Transverse colon (tissue), 4 donors: ENCODE measurements around the gene GSKIP. TPM values are rescaled to one million over a fixed set of nuclear protein-coding genes. Genes with fewer than 3 reads are reported as not detected.

Experiments
- DNase-seq: peaks from one replicate; pipeline ENCODE4 v3.0.0-alpha.2; 2019
- H3K27ac ChIP-seq, 4 donors: fragments of 200-600 bp; sonication (generic); 2 replicates each; pipeline ENCODE4 v1.5.1; 2016 to 2018; ENCODE audit warnings: inconsistent platforms in 4 of 4
- H3K27me3 ChIP-seq: fragments of 200-600 bp; sonication (generic); 2 replicates; pipeline ENCODE4 v1.5.1; 2017; ENCODE audit warnings: inconsistent platforms
- H3K36me3 ChIP-seq, 4 donors: fragments of 200-600 bp; sonication (generic); 2 replicates each; pipeline ENCODE4 v1.5.1; 2017 to 2019; ENCODE audit warnings: inconsistent platforms in 4 of 4
- H3K4me1 ChIP-seq, 4 donors: fragments of 200-600 bp; sonication (generic); 2 replicates each; pipeline ENCODE4 v1.5.1; 2017 to 2020; ENCODE audit warnings: inconsistent platforms in 4 of 4
- H3K4me3 ChIP-seq, 4 donors: fragments of 200-600 bp; sonication (generic); 1 replicate in 1 of 4; 2 replicates in 3 of 4; pipeline versions ENCODE4 v1.5.1 to v1.6.1; 2017 to 2019; ENCODE audit warnings: inconsistent platforms in 4 of 4
- H3K9me3 ChIP-seq, 2 donors: fragments of 200-600 bp; sonication (generic); 2 replicates each; pipeline ENCODE4 v1.5.1; 2017 to 2019; ENCODE audit warnings: inconsistent platforms in 2 of 2
- CTCF ChIP-seq, 5 experiments: fragments of 200-600 bp in 3 of 5; fragments of 450-650 bp in 2 of 5; sonication (generic) in 3 of 5; IDR thresholded peaks; 1 replicate in 2 of 5; 2 replicates in 3 of 5; pipeline ENCODE4 v1.5.1; 2016 to 2017; ENCODE audit warnings: antibody characterized with exemption in 5 of 5, inconsistent platforms in 3 of 5, mild to moderate bottlenecking in 2 of 5, moderate library complexity in 1 of 5
- EP300 ChIP-seq: sonication (generic); formaldehyde crosslinking; IDR thresholded peaks from one replicate; pipeline ENCODE4 v1.6.1; 2017; ENCODE audit warnings: antibody characterized with exemption, low read depth
- POLR2A ChIP-seq: fragments of 450-650 bp; IDR thresholded peaks from one replicate; pipeline ENCODE4 v1.6.1; 2016; ENCODE audit warnings: antibody characterized with exemption, mild to moderate bottlenecking, moderate library complexity
- POLR2AphosphoS5 ChIP-seq, 3 donors: sonication (generic); formaldehyde crosslinking; IDR thresholded peaks; one replicate each; pipeline ENCODE4 v1.6.1; 2016; ENCODE audit warnings: antibody characterized with exemption in 3 of 3
- WGBS, 2 donors: methylation state at CpG; one replicate each; pipeline ENCODE4 v1.1.5; 2018; ENCODE audit warnings: low coverage in 1 of 2; 5-methylcytosine and 5-hydroxymethylcytosine counted together
- in situ Hi-C, 4 donors: fragments of 200-750 bp; cut with MboI; loops; one replicate each; pipeline versions ENCODE4 v1.15.0 to v1.15.1; 2017; ENCODE audit warnings: low sequenced_read_pairs in 3 of 4, low pct_ligation_motif_present in 1 of 4, low pct_unique_long_range_greater_than_20kb in 1 of 4
- intact Hi-C: fragments of 100-400 bp; cut with DNase I; formaldehyde crosslinking; loops from one replicate; pipeline ENCODE4 v1.15.1; 2023; ENCODE audit warnings: low total_unique reads
- total RNA-seq, 4 donors: library from RNA; depleted of rRNA; stranded (reverse); fragments of >200 nt; gene quantifications; one replicate each; pipeline ENCODE4 v1.1.0, GENCODE V29; 2016

GSKIP gene
- total RNA-seq, 4 donors from 2014 or later, result 41.0 to 151 (median 64.9) TPM

GRCh38 chr14:96349286-96350075 lies 13.8 kb upstream of the GSKIP start:
- H3K36me3 ChIP-seq, result no peaks in the 10 kb centered on the region
- WGBS, 2 donors, result 88 to 97% methylated on average over 5 to 7 of the region's 7 CpGs
- H3K4me3 ChIP-seq, result no peak overlapping the region
- no peak for TF ChIP-seq CTCF (IDR thresholded peaks at IDR 0.05)
- no peak for TF ChIP-seq EP300
- no peak for TF ChIP-seq POLR2A
- no peak for TF ChIP-seq POLR2AphosphoS5 (IDR thresholded peaks at IDR 0.05)
- H3K4me1 ChIP-seq, result peaks cover 0 to 5% (median 0%) of the 10 kb centered on the region in 4 donors
- in situ Hi-C loops, result no loop called here
- no peak overlapping the region for H3K27ac ChIP-seq
- intact Hi-C loops, result no loop called here
- no peaks in the 10 kb centered on the region for H3K27me3 ChIP-seq
- DNase-seq, result no peak
- no peaks in the 10 kb centered on the region for H3K9me3 ChIP-seq

GRCh38 chr14:96351986-96352385 lies 11.3 kb upstream of the GSKIP start:
- Histone ChIP-seq H3K27ac (no peak overlapping the region), H3K9me3 (no peaks in the 10 kb centered on the region), H3K27me3 (no peaks in the 10 kb centered on the region), H3K4me3 (no peak overlapping the region), H3K4me1 (peaks cover 0 to 5% (median 0%) of the 10 kb centered on the region in 4 donors), H3K36me3 (no peaks in the 10 kb centered on the region)
- intact Hi-C loops (no loop called here), in situ Hi-C loops (no loop called here)
- 59 to 74% methylated on average over 2 to 3 of the region's 3 CpGs for WGBS, 2 donors
- no peak for TF ChIP-seq POLR2A
- TF ChIP-seq EP300, result no peak
- TF ChIP-seq POLR2AphosphoS5 (IDR thresholded peaks at IDR 0.05), result no peak
- no peak for TF ChIP-seq CTCF (IDR thresholded peaks at IDR 0.05)
- no peak for DNase-seq

DNA sequence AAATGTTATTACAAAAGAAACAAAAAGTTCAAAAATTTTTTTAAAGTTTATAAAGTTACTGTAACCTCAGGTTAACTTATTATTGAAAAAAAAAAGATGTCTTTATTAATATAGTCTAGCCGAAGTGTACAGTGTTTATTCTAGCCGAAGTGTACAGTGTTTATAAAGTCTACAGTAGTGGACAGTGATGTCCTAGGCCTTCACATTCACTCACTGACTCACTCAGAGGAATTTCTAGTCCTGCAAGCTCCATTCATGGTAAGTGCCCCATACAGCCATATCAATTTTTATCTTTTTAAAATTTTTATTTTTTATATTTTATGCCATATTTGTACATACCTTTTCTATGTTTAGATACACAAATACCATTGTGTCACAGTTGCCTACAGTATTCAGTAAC lies 10.6 kb upstream of the GSKIP start:
- Histone ChIP-seq H3K36me3 (no peaks in the 10 kb centered on the region), H3K4me1 (peaks cover 0 to 5% (median 0%) of the 10 kb centered on the region in 4 donors), H3K4me3 (no peak overlapping the region), H3K9me3 (no peaks in the 10 kb centered on the region), H3K27ac (no peak overlapping the region), H3K27me3 (no peaks in the 10 kb centered on the region)
- TF ChIP-seq EP300, result no peak
- no peak for TF ChIP-seq POLR2AphosphoS5 (IDR thresholded peaks at IDR 0.05)
- no peak for TF ChIP-seq POLR2A
- TF ChIP-seq CTCF (IDR thresholded peaks at IDR 0.05), result no peak
- in situ Hi-C loops (no loop called here), intact Hi-C loops (no loop called here)
- DNase-seq, result no peak
- WGBS, 2 donors, result 61 to 74% methylated on average over 2 of the region's 2 CpGs

GRCh38 chr14:96354246-96354645 lies 9.1 kb upstream of the GSKIP start:
- WGBS, 2 donors, result 96% methylated on average over 4 of the region's 4 CpGs
- DNase-seq, result no peak
- Histone ChIP-seq H3K27me3 (no peaks in the 10 kb centered on the region), H3K36me3 (no peaks in the 10 kb centered on the region), H3K4me1 (peaks cover 0 to 5% (median 0%) of the 10 kb centered on the region in 4 donors), H3K4me3 (no peak overlapping the region), H3K9me3 (no peaks in the 10 kb centered on the region), H3K27ac (no peak overlapping the region)
- TF ChIP-seq EP300 (no peak), POLR2A (no peak), CTCF (IDR thresholded peaks at IDR 0.05) (no peak), POLR2AphosphoS5 (IDR thresholded peaks at IDR 0.05) (no peak)
- in situ Hi-C loops (no loop called here), intact Hi-C loops (no loop called here)
